Non-pigmented ciliary epithelial cell (primary cell): ENCODE results near the gene LYPD6B.
"Not testable (repeated sequence)": the region's sequence is repeated elsewhere in the genome, so short reads cannot be mapped to it uniquely, and the experiment has no call there.

ENCODE experiments used
- DNase-seq: peaks from one replicate; pipeline ENCODE4 v3.0.0-alpha.2; 2010; ENCODE audit warnings: low read depth

LYPD6B gene

GRCh38 chr2:149213764-149214493 lies 175.4 kb downstream of the LYPD6B start:
- DNase-seq: no peak

GRCh38 chr2:149218497-149218896 lies 180.0 kb downstream of the LYPD6B start:
- no peak for DNase-seq

- no peak for DNase-seq
Observed at GRCh38 chr2:149219856-149220255, 181.4 kb downstream of the LYPD6B start.

GRCh38 chr2:149221002-149221401 lies 182.5 kb downstream of the LYPD6B start:
- no peak for DNase-seq

GRCh38 chr2:149221898-149222297 lies 183.4 kb downstream of the LYPD6B start:
- DNase-seq: no peak

DNA sequence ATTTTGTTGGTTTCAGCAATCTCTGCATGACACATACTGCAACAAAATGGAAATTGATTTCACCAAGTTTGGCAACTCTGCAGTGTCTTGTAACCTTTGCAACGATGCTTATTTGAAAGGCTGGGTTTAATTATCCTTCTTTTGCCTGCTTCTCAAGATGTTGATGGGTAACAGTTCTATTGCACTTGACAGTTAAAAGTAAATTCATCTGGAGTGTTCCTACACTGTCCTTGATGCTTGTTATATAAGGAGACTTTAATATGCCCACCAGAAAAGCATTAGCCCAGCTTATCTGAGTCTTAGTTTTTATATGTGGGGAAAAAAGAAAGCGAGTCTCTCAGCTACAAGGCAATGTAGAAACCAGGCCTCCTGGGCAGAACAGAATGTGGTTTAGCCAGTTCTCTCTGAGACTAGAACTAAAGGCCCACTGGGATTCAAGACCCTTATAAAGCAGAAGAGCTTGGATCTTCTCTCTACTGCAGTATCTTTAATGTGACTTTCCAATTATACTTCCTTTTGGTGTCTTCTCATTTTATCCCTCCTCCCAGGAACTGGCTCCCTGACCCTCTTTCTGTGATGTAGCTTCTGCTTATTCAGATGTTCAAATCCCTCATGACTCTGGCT lies 185.1 kb downstream of the LYPD6B start:
- no peak for DNase-seq

DNA sequence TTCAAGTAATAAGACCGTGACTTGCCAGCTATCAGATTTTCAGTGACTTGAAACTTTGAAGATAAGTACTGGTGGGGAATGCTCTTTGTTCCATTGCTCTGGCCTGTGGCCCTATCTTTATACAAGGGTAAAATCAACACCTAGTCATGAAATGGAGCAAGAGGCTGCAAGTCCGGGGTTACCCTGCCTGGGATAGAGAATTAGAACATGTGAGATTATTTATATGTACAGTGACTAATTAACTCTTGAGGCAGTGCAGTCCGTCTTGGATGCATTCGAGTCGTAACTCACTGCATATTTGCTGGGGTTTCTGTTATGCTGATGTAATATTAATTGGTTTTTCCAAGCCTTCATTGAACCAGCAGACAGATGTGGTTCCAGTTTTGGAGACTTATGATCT lies 186.0 kb downstream of the LYPD6B start:
- DNase-seq: no peak

- DNase-seq: no peak
Observed at GRCh38 chr2:149225446-149225845, 186.9 kb downstream of the LYPD6B start.

GRCh38 chr2:149226790-149227189 lies 188.3 kb downstream of the LYPD6B start:
- DNase-seq: no peak

DNA sequence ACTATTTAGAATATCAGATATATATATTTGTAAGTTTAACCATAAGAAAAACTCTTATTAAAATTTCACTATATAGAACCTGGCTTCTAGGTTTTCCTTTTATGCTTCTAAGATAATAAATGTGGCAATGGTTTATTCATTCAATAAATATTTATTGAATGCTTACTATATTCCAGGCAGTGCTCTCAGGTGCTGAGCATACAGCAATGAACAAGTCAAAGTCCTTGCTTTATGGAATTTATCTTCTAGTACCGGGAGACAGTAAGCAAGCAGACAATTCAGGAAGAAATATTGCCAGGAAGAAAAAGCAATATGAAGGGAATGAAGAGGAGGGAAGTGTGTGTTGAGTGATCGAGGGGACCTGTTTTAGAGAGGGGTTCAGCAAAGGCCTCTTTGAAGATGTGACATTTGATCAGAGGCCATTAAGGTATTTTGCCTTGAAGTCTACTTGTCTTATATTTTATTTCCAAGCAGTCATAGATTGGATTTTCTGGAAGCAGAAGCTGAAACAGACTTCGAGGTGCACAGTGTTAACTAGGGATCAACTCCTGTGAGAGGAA lies 197.4 kb downstream of the LYPD6B start:
- DNase-seq: no peak

GRCh38 chr2:149236410-149236809 lies 197.9 kb downstream of the LYPD6B start:
- DNase-seq: no peak

- DNase-seq: no peak
Observed at GRCh38 chr2:149246186-149246585, 207.7 kb downstream of the LYPD6B start.

DNA sequence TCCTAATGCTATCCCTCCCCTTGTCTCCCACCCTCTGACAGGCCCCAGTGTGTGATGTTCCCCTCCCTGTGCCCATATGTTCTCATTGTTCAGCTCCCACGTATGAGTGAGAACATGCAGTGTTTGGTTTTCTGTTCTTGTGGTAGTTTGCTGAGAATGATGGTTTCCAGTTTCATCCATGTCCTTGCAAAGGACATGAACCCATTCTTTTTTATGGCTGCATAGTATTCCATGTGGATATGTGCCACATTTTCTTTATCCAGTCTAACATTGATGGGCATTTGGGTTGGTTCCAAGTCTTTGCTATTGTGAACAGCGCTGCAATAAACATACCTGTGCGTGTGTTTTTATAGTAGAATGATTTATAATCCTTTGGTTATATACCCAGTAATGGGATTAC lies 212.9 kb downstream of the LYPD6B start:
- not testable (repeated sequence) for DNase-seq

- not testable (repeated sequence) for DNase-seq
Observed at GRCh38 chr2:149256877-149257276, 218.4 kb downstream of the LYPD6B start.

- no peak for DNase-seq
Observed at GRCh38 chr2:149258531-149258930, 220.0 kb downstream of the LYPD6B start.

DNA sequence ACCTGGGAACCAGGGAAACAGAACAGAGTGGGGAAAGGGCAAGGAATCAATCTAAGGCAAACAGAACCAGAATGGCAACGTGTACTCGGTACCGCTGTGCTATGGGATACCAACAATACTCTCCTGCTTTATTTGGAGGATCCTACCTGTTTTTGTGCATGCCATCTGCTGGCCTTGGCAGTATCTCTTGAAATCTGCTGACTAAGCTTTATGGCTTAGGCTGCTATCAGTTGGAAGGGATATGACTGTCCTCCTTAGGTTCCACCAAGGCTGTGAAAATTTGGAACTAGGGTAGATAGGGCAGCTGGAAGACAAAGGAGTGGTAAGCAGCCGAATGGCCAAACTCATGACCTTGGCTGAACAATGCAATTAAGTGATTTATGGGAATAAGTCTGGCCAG lies 220.6 kb downstream of the LYPD6B start:
- DNase-seq: no peak

DNA sequence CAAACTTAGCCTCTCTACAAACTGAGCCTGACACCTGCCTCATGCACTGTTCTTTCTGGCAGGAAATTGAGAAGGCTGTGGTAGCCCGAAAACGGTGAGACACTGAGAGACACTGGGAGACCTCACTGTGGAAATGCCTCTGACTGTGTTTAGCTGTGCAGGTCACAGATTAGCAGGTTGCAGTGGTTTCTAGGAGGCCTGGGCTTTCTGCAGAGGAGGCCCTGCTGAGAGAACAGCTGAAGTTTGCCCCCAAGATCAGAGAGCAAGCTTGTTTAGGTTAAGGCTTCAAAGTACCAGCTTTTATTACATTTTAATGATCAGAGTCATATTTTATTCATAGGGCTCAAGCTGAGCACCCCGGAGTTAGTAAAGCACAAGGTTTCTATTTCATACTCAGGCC lies 223.2 kb downstream of the LYPD6B start:
- no peak for DNase-seq
